GM12892 (cell line): ENCODE measurements around the gene APBA2.

Experiments
- POLR2A ChIP-seq: IDR thresholded peaks from 2 replicates; pipeline ENCODE4 v1.6.1; 2011; ENCODE audit warnings: low read depth, low read length, control low read depth
- POLR2AphosphoS5 ChIP-seq: IDR thresholded peaks from 2 replicates; pipeline ENCODE4 v1.6.1; 2011; ENCODE audit warnings: low read depth, low read length, control low read depth

- TF ChIP-seq POLR2AphosphoS5 (no peak), POLR2A (no peak)
Measured at GRCh38 chr15:28993051-28993719, 107.4 kb downstream of the APBA2 start.
